Type B pancreatic cell (in vitro differentiated cells): ENCODE measurements around the gene DIP2B. TPM values are rescaled to one million over a fixed set of nuclear protein-coding genes. Genes with fewer than 3 reads are reported as not detected.

Source experiments
- DNase-seq: peaks from one replicate; pipeline ENCODE4 v3.0.0; 2021; ENCODE audit warnings: mixed read lengths; ENCODE audit not compliant: unreplicated experiment; ENCODE audit errors: extremely low spot score
- H3K27ac Mint-ChIP-seq: 2 replicates; pipeline ENCODE4 v1.8.0; 2021; ENCODE audit warnings: mild to moderate bottlenecking, mixed read lengths
- H3K27me3 Mint-ChIP-seq: 2 replicates; pipeline ENCODE4 v1.8.0; 2021; ENCODE audit warnings: mixed read lengths
- H3K36me3 Mint-ChIP-seq: 2 replicates; pipeline ENCODE4 v1.8.0; 2021; ENCODE audit warnings: mixed read lengths
- H3K4me1 Mint-ChIP-seq: one replicate; pipeline ENCODE4 v1.8.0; 2021; ENCODE audit warnings: mixed read lengths; ENCODE audit not compliant: unreplicated experiment
- H3K4me3 Mint-ChIP-seq: 2 replicates; pipeline ENCODE4 v1.8.0; 2021; ENCODE audit warnings: mild to moderate bottlenecking, mixed read lengths
- H3K9me3 Mint-ChIP-seq: 2 replicates; pipeline ENCODE4 v1.8.0; 2021; ENCODE audit warnings: mixed read lengths
- total RNA-seq: library from RNA; stranded (reverse); gene quantifications from 2 replicates; pipeline ENCODE4 v1.2.1, GENCODE V29; 2021; ENCODE audit warnings: low replicate concordance
- TF ChIP-seq, protein P1 (sequence below): fragments of 200-600 bp; sonication (generic); conservative IDR thresholded peaks from 2 replicates; pipeline ENCODE4 v1.5.0; 2021; ENCODE audit warnings: antibody characterized with exemption, mild to moderate bottlenecking

DIP2B gene
- total RNA-seq, 1 donor from 2014 or later, result 27.2 TPM

DNA sequence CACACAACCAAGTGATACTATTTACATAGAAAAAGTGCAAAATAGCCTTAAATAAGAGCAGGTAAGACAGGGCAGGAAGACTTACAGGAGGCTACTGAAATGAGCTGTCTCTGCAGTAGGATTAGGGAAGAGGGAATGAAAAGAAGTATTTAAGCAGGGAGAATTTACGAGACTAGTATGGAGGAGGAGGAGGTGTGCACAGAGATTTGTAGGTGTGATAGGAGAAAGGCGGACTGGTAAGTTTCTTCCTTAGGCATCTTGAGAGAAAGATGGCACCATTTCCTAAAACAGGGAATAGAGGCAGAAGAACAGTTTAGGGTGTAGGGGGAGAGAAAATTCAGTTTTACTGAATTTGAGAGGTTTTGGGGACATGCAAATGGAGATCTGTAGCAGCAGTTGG lies 25.7 kb downstream of the DIP2B start:
- H3K4me3 Mint-ChIP-seq, result no peak overlapping the region
- DNase-seq, result no peak
- TF ChIP-seq, protein P1, sequence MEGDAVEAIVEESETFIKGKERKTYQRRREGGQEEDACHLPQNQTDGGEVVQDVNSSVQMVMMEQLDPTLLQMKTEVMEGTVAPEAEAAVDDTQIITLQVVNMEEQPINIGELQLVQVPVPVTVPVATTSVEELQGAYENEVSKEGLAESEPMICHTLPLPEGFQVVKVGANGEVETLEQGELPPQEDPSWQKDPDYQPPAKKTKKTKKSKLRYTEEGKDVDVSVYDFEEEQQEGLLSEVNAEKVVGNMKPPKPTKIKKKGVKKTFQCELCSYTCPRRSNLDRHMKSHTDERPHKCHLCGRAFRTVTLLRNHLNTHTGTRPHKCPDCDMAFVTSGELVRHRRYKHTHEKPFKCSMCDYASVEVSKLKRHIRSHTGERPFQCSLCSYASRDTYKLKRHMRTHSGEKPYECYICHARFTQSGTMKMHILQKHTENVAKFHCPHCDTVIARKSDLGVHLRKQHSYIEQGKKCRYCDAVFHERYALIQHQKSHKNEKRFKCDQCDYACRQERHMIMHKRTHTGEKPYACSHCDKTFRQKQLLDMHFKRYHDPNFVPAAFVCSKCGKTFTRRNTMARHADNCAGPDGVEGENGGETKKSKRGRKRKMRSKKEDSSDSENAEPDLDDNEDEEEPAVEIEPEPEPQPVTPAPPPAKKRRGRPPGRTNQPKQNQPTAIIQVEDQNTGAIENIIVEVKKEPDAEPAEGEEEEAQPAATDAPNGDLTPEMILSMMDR, result no peak
- no peaks in the 10 kb centered on the region for H3K9me3 Mint-ChIP-seq
- H3K36me3 Mint-ChIP-seq, result peaks cover 8% of the 10 kb centered on the region
- H3K27me3 Mint-ChIP-seq, result no peaks in the 10 kb centered on the region
- peaks cover 13% of the 10 kb centered on the region for H3K4me1 Mint-ChIP-seq
- no peak overlapping the region for H3K27ac Mint-ChIP-seq

DNA sequence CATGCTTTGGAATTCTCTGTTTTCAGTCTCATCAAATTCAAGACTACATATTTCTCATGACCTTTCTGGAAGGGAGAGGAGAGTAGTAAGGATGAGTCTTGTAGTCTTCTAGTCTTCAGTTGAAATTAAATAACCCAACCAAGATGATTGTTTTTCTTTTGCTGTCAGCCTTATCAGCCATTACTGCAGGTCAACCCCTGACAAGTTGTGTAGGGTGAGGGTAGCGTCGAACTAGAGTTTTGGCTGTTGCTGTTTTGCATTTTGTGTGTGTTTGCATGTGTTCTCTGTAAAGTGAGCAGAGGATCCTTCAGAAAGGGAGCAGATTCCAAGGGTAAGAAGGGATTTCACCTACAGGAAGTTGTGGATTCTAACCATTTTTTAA lies 28.4 kb downstream of the DIP2B start:
- no peak overlapping the region for H3K4me3 Mint-ChIP-seq
- H3K27ac Mint-ChIP-seq, result no peak overlapping the region
- H3K27me3 Mint-ChIP-seq, result no peaks in the 10 kb centered on the region
- TF ChIP-seq, protein P1, result no peak
- no peaks in the 10 kb centered on the region for H3K9me3 Mint-ChIP-seq
- H3K4me1 Mint-ChIP-seq, result peaks cover 20% of the 10 kb centered on the region
- no peak for DNase-seq
- peaks cover 8% of the 10 kb centered on the region for H3K36me3 Mint-ChIP-seq

DNA sequence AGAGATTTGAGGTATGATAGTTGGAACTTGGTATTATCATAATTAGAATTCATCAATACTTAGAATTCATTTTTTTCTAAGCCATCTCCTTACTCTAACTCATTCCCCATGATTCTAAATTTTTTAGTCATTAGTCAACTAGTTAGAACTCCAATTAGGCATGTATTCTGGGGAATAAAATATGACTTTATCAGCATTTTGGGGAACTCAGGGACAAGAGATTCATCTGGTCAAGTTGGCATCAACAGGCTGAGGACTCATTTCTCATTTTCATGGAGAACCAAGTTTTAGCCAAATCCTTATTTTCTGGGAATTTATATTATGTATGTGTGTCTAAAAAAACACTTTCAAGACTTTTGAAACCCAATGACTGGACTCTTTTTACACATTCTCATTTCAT lies 29.2 kb downstream of the DIP2B start:
- Mint-ChIP-seq H3K27me3 (no peaks in the 10 kb centered on the region), H3K9me3 (no peaks in the 10 kb centered on the region)
- no peak for DNase-seq

DNA sequence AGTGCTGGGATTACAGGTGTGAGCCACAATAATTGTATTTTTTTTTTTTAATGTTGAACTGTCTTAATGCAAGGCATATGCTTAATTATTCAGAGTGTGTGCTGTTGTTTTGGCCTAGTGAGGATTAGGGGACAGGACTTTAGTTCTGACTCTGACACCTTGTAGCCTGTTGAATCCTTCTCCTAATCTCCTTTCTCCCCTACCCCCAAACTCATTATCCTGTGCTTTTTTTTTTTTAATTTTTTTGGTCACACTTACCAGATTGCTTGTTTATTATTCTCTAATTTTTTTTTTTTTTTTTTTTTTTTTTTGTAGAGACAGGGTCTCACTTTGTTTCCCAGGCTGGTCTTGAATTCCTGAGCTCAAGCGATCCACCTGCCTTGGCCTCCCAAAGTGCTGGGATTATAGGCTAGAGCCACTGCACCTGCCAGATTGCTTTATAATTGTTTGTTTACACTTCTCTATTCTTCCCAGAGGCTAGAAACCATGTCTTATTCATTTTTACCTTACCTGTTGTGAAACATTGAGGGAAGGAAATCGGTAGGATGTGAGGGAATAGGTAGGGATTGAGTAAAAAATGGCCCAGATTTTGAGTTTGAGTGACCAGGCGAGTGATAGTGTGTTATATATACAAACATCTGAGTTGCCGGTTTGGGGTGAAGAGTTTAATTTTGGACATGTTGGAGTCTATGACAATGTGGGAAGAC lies 32.2 kb downstream of the DIP2B start:
- TF ChIP-seq, protein P1, result no peak
- DNase-seq, result no peak

More for the DNA sequence above, 29.2 kb downstream of the DIP2B start:
- H3K27ac Mint-ChIP-seq, result no peak overlapping the region
- no peak overlapping the region for H3K4me3 Mint-ChIP-seq
- TF ChIP-seq, protein P1, result no peak
- peaks cover 13% of the 10 kb centered on the region for H3K4me1 Mint-ChIP-seq
- H3K36me3 Mint-ChIP-seq, result peaks cover 8% of the 10 kb centered on the region

DNA sequence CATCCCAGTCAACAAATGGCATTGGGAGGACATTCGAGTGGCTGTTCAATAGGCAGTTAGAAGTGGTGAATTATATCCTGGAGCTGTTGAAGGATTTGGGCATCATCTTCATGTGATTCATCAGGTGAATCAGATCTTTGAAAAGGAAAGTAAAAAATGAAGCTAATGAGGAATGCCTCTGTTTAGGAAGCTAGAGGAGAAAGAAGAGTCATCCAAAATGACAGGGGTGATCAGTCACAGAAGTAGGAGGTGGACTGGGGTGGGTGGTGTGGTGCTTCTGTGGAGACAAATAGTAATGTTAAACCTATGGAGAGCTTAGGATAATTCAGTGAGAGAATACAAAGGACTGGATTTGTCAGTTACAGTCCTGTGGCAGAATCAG lies 32.7 kb downstream of the DIP2B start:
- Mint-ChIP-seq H3K27ac (peak overlapping the region; percentile 46), H3K36me3 (peaks cover 9% of the 10 kb centered on the region), H3K27me3 (no peaks in the 10 kb centered on the region), H3K4me3 (no peak overlapping the region), H3K9me3 (no peaks in the 10 kb centered on the region), H3K4me1 (peaks cover 12% of the 10 kb centered on the region)
- TF ChIP-seq, protein P1, result no peak
- no peak for DNase-seq

More for the DNA sequence above, 32.2 kb downstream of the DIP2B start:
- peaks cover 12% of the 10 kb centered on the region for H3K4me1 Mint-ChIP-seq
- H3K27ac Mint-ChIP-seq, result peak overlapping the region; percentile 46
- H3K9me3 Mint-ChIP-seq, result no peaks in the 10 kb centered on the region
- no peaks in the 10 kb centered on the region for H3K27me3 Mint-ChIP-seq
- H3K4me3 Mint-ChIP-seq, result no peak overlapping the region
- H3K36me3 Mint-ChIP-seq, result peaks cover 9% of the 10 kb centered on the region
